GM12892 (cell line): ENCODE results near the gene LHFPL2.

ENCODE experiments used
- DNase-seq: peaks from one replicate; pipeline ENCODE4 v3.0.0; 2011; ENCODE audit not compliant: insufficient read length
- FAIRE-seq: peaks from 2 replicates; lab custom pipeline; 2011; peaks lifted over from hg19 to GRCh38; lab: Jason Lieb, UNC
- POLR2A ChIP-seq: IDR thresholded peaks from 2 replicates; pipeline ENCODE4 v1.6.1; 2011; ENCODE audit warnings: low read depth, low read length, control low read depth
- POLR2AphosphoS5 ChIP-seq: IDR thresholded peaks from 2 replicates; pipeline ENCODE4 v1.6.1; 2011; ENCODE audit warnings: low read depth, low read length, control low read depth
- TAF1 ChIP-seq: IDR thresholded peaks from 2 replicates; pipeline ENCODE4 v1.6.1; 2011; ENCODE audit warnings: low read depth, mild to moderate bottlenecking, control low read depth, low read length, borderline replicate concordance

The LHFPL2 gene

GRCh38 chr5:78565395-78565794 lies 83.2 kb downstream of the LHFPL2 start:
- TF ChIP-seq POLR2AphosphoS5 (no peak), POLR2A (no peak), TAF1 (no peak)
- FAIRE-seq = no peak
- no peak for DNase-seq

GRCh38 chr5:78563621-78564020 lies 85.0 kb downstream of the LHFPL2 start:
- DNase-seq (no peak), FAIRE-seq (peak; percentile 54)
- no peak for TF ChIP-seq POLR2AphosphoS5
- no peak for TF ChIP-seq POLR2A
- no peak for TF ChIP-seq TAF1

DNA sequence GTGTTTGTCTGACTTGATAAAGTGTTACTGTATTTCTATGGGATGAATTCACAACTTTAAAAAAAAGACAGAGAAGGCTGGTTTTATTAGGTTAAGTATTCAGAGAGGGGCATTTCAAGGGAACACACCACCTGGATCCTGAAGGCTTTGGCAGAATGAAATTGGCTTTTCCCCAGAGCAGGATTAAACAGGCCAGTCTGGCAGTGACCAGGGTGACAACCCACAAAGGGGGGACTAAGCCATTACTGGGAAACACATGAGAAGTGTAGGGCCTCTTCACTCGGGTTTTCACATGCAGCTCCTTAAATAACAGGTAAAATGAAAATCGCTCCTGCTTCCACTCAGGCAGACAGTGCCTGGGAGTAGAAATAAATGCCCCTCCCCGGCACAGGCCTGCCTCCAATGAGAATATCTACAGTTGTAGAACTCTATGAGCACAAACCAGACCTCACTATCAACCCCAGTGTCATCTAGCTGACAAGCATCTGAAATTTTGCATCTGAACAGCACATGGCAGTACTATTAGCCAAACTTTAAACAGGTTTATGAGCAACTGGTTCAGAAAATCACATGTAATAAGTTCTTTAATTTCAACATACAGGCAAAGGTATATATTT lies 85.8 kb downstream of the LHFPL2 start:
- TF ChIP-seq POLR2A = no peak
- no peak for TF ChIP-seq POLR2AphosphoS5
- TF ChIP-seq TAF1 = no peak
- FAIRE-seq (no peak), DNase-seq (no peak)

DNA sequence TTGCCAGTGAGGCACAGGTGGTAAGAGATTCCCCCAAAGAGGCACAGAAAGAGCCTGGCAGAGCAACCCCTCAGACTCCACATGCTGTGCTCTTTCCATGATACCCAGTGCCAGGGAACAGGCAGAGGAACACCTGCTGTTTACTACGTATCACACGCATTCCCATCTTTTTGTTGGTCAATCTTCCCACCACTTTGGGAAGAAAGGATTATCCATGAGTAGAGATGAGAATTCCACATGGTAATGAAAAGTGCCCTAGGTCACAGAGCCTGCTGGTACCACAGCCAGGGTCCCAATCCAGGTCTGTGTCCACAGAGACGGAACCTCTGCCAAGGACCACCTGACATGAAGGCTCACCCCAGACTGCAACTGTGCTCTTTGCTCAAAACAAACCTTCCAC lies 86.6 kb downstream of the LHFPL2 start:
- no peak for FAIRE-seq
- DNase-seq = no peak

DNA sequence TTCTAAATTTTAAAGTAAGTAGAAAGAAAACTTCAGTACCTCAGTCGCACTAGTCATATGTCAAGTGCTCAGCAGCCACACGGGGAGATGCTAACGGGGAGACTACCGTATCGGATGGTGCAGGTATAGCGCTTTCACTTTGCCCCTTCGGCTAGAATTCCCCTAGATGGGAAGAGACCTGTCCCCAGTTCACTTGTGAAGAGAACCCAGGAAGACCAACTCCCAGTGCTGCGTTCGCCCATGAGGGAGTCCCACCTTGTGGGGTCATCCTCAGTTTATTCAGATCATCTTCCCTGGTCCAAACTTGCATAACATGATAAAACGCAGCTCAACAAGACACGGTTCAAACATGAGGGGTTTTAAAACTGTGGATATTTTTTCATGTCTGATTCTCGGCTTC lies 87.3 kb downstream of the LHFPL2 start:
- TF ChIP-seq POLR2A (no peak), TAF1 (no peak), POLR2AphosphoS5 (no peak)
- no peak for FAIRE-seq
- no peak for DNase-seq

More for the DNA sequence above, 86.6 kb downstream of the LHFPL2 start:
- TF ChIP-seq POLR2AphosphoS5 (no peak), TAF1 (no peak), POLR2A (no peak)

DNA sequence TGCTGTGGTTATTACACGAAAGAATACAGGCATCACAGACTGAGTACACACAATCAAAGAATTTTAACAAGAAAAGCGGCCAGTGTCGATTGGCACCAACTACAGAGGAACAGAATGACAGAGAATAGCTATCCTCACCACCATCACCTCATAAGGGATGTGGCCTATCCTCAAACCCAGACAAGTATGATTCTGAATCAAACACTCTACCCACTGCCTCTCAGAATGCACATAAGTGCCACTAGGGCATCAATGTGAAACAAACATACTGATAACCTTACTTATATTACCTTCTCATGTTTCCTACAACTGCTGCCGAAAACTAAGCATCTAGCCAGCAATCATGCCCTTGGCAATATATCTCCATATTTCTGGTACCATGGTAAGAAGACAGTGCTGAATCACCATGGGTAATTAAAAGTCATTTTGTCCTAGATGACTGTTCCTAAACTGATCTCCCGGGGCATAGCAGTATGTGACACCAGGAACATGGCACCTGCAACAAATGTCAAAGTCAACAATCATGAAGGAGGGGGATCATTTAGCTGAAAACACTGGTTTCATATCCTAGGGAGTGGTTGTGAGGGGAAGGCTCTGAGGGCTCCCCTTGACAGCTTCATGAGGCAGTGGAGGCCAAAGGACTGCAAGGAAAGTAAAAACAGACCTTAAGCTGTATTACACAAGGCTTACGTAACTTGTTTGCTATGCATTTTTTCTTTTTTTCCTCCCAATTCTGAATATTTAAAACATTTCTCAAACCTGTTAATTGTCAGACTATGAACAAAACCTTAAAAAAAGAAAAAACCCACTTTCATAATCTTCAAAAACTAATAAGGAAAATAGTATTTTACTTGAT lies 88.3 kb downstream of the LHFPL2 start:
- FAIRE-seq = no peak
- TF ChIP-seq TAF1 (no peak), POLR2A (no peak)
- DNase-seq = no peak

DNA sequence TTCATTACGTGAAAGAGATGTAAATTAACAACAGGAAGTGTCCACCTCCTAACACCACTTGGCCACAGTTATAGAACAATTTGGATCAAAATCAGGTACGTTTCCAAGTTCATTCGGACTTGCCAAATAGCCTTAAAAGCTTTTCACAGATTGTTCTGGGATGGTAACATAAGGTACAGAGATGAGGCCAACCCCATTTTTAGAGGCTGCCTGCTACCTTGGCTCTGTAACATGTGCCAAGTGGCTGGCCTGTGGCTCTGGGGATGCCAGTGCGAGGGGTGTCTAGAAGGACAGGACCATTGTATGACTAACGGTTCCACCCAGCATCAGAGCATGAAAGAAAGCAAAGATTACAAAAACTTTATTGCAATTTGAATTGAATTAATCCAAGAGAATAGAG lies 91.0 kb downstream of the LHFPL2 start:
- DNase-seq (no peak), FAIRE-seq (no peak)
- no peak for TF ChIP-seq POLR2AphosphoS5
- no peak for TF ChIP-seq POLR2A
- TF ChIP-seq TAF1 = no peak

DNA sequence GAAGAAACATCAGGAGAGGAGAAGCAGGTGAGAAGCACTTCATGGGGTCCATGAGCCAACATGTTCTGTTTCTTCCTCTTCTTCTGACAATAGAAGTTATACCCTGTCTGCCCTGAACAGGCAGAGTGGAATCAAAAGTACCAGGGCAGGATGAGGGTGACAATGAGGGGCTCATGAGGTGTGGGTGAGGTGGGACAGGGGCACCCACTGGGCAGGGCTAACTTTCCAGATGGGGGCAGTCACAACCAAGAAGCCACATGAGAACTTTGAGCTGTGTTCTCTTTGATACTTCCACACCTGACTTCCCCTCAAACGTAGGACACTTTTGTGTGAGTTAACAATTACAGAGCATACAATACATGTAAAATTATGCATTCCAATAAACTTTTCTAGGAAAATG lies 92.7 kb downstream of the LHFPL2 start:
- DNase-seq (no peak), FAIRE-seq (no peak)
- TF ChIP-seq TAF1 (no peak), POLR2A (no peak)

DNA sequence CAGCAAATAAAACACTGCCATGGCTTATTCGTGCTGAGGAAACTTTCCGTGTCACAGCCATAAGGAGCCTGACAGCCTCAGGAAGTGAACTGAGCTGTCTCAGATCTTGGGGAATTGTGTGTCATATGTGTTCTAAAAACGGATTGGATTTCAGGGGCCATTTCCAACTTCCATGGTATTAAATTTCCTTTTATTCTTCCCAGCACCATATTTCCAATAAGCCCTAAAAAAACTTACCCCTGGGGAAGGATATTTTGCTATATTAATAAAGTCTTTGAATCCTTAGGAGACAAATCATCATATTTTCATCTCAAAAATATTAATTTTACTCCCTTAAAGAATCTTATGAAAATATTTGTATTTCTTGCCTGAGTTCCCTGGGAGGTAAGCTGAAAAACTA lies 93.9 kb downstream of the LHFPL2 start:
- TF ChIP-seq POLR2A (no peak), TAF1 (no peak), POLR2AphosphoS5 (no peak)
- FAIRE-seq (no peak), DNase-seq (no peak)

GRCh38 chr5:78553580-78554353 lies 94.8 kb downstream of the LHFPL2 start:
- DNase-seq = no peak
- no peak for FAIRE-seq
- TF ChIP-seq TAF1 = no peak
- TF ChIP-seq POLR2AphosphoS5 = no peak
- TF ChIP-seq POLR2A = no peak

GRCh38 chr5:78552729-78553342 lies 95.7 kb downstream of the LHFPL2 start:
- no peak for TF ChIP-seq TAF1
- no peak for TF ChIP-seq POLR2AphosphoS5
- no peak for TF ChIP-seq POLR2A
- FAIRE-seq = peak; percentile 67
- no peak for DNase-seq
